Keratinocyte (primary cell): ENCODE measurements around the gene ST3GAL5. TPM values are rescaled to one million over a fixed set of nuclear protein-coding genes. Genes with fewer than 3 reads are reported as not detected.

Experiments
- DNase-seq: peaks from one replicate; pipeline ENCODE4 v3.0.0-alpha.2; 2011; ENCODE audit warnings: low read depth, missing footprints, low spot score
- FAIRE-seq: peaks from 2 replicates; lab custom pipeline; 2011; peaks lifted over from hg19 to GRCh38; lab: Jason Lieb, UNC
- H2AFZ ChIP-seq: 2 replicates; pipeline ENCODE4 v1.6.0; 2012; ENCODE audit warnings: low read length, control low read depth, inconsistent platforms; ENCODE audit not compliant: control insufficient read depth
- H3K27ac ChIP-seq: 2 replicates; pipeline ENCODE4 v1.5.1; 2011; ENCODE audit warnings: low read length; ENCODE audit not compliant: control insufficient read depth, insufficient read depth
- H3K27me3 ChIP-seq: 3 replicates; pipeline ENCODE4 v1.6.0; 2011; ENCODE audit warnings: low read length; ENCODE audit not compliant: control insufficient read depth, insufficient read depth; ENCODE audit errors: extremely low read depth
- H3K36me3 ChIP-seq, 2 experiments: 2 replicates in 1 of 2; 3 replicates in 1 of 2; pipeline ENCODE4 v1.5.1; 2011; ENCODE audit warnings: low read length in 2 of 2, mild to moderate bottlenecking in 1 of 2; ENCODE audit not compliant: control insufficient read depth in 2 of 2, insufficient read depth in 2 of 2; ENCODE audit errors: extremely low read depth in 1 of 2
- H3K4me1 ChIP-seq: 3 replicates; pipeline ENCODE4 v1.5.1; 2011; ENCODE audit warnings: low read length; ENCODE audit not compliant: control insufficient read depth, insufficient read depth; ENCODE audit errors: extremely low read depth
- H3K4me2 ChIP-seq: 3 replicates; pipeline ENCODE4 v1.6.0; 2011; ENCODE audit warnings: low read depth, low read length; ENCODE audit not compliant: control insufficient read depth, insufficient read depth; ENCODE audit errors: extremely low read depth
- H3K4me3 ChIP-seq, 3 experiments: fragments of 200-600 bp in 1 of 3; sonication (generic) in 1 of 3; 2 replicates in 2 of 3; 3 replicates in 1 of 3; pipeline ENCODE4 v1.5.1; 2011 to 2016; ENCODE audit warnings: low read length in 3 of 3, mild to moderate bottlenecking in 3 of 3, control low read depth in 2 of 3, inconsistent platforms in 1 of 3, low read depth in 1 of 3, mixed read lengths in 1 of 3, mixed run types in 1 of 3, moderate library complexity in 1 of 3; ENCODE audit not compliant: control insufficient read depth in 2 of 3, insufficient read depth in 2 of 3; ENCODE audit errors: extremely low read depth in 1 of 3
- H3K79me2 ChIP-seq: 2 replicates; pipeline ENCODE4 v1.6.0; 2012; ENCODE audit warnings: low read length; ENCODE audit not compliant: control insufficient read depth, insufficient read depth
- H3K9ac ChIP-seq: 3 replicates; pipeline ENCODE4 v1.6.0; 2011; ENCODE audit warnings: low read length; ENCODE audit not compliant: control insufficient read depth, insufficient read depth; ENCODE audit errors: extremely low read depth
- H3K9me1 ChIP-seq: 3 replicates; pipeline ENCODE4 v1.6.0; 2011; ENCODE audit warnings: low read length; ENCODE audit not compliant: control insufficient read depth, insufficient read depth; ENCODE audit errors: extremely low read depth
- H3K9me3 ChIP-seq: 2 replicates; pipeline ENCODE4 v1.5.1; 2012; ENCODE audit warnings: low read depth, low read length; ENCODE audit not compliant: control insufficient read depth
- H4K20me1 ChIP-seq: 3 replicates; pipeline ENCODE4 v1.6.0; 2011; ENCODE audit warnings: low read length; ENCODE audit not compliant: control insufficient read depth, insufficient read depth; ENCODE audit errors: extremely low read depth
- CTCF ChIP-seq, 3 experiments: IDR thresholded peaks in 1 of 3; conservative IDR thresholded peaks in 1 of 3; optimal IDR thresholded peaks in 1 of 3; 2 replicates in 2 of 3; 3 replicates in 1 of 3; pipeline versions ENCODE3 to v1.5.1; 2011; ENCODE audit warnings: low read length in 3 of 3, mild to moderate bottlenecking in 3 of 3, moderate library complexity in 2 of 3, control low read depth in 1 of 3, inconsistent platforms in 1 of 3; ENCODE audit not compliant: insufficient read depth in 2 of 3; ENCODE audit errors: extremely low read depth in 1 of 3
- EZH2 ChIP-seq: IDR thresholded peaks from one replicate; pipeline ENCODE4 v1.6.1; 2012; ENCODE audit warnings: inconsistent platforms, mild to moderate bottlenecking, low read length, moderate library complexity
- dilution Hi-C: fragments of 300-500 bp; cut with MboI; formaldehyde crosslinking; loops from one replicate; pipeline ENCODE4 v1.7.0; 2020; ENCODE audit warnings: low sequenced_read_pairs; ENCODE audit not compliant: extremely low pct_ligation_motif_present
- polyA plus RNA-seq, 5 experiments: library from polyadenylated mRNA; depleted of rRNA in 3 of 5; stranded (reverse) in 3 of 5; stranded (forward) in 1 of 5; unstranded in 1 of 5; fragments of >200 nt; gene quantifications; 1 replicate in 1 of 5; 2 replicates in 3 of 5; 3 replicates in 1 of 5; pipeline versions ENCODE4 v1.2.1 to v1.2.3, GENCODE V29; 2011 to 2012; ENCODE audit warnings: missing spikeins in 2 of 5, low read depth in 1 of 5, low replicate concordance in 1 of 5

Gene ST3GAL5
- polyA plus RNA-seq, 1 donor (not counting 4 experiments of a cell fraction or from before 2014, with no cell fraction given), result 43.5 TPM

GRCh38 chr2:85792783-85793441, 95.9 kb downstream of the ST3GAL5 start:
- FAIRE-seq, result peak; percentile 80
- Histone ChIP-seq H3K4me1 (peaks cover 9% of the 10 kb centered on the region), H3K27ac (no peak overlapping the region), H3K4me3 (no peak overlapping the region), H3K9me1 (no peaks in the 10 kb centered on the region), H3K36me3 (no peaks in the 10 kb centered on the region), H4K20me1 (no peaks in the 10 kb centered on the region), H3K9me3 (no peaks in the 10 kb centered on the region), H3K9ac (no peak overlapping the region), H2AFZ (no peak overlapping the region), H3K79me2 (no peaks in the 10 kb centered on the region), H3K4me2 (no peak overlapping the region), H3K27me3 (peaks cover 23% of the 10 kb centered on the region)
- no peak for DNase-seq
- no peak for TF ChIP-seq EZH2
- TF ChIP-seq CTCF (optimal IDR thresholded peaks at IDR 0.05 in 1 of 3, IDR thresholded peaks at IDR 0.05 in 1 of 3, conservative IDR thresholded peaks at IDR 0.05 in 1 of 3; ENCODE audit: extremely low read depth in 1 of 3, insufficient read depth in 2 of 3, low read length in 3 of 3), result no peak
- dilution Hi-C loops, result no loop called here

- Histone ChIP-seq H3K36me3 (no peaks in the 10 kb centered on the region), H3K79me2 (no peaks in the 10 kb centered on the region), H3K27me3 (peaks cover 29% of the 10 kb centered on the region), H3K4me3 (no peak overlapping the region), H3K27ac (no peak overlapping the region), H3K9me1 (no peaks in the 10 kb centered on the region), H4K20me1 (no peaks in the 10 kb centered on the region), H3K4me2 (no peak overlapping the region), H2AFZ (no peak overlapping the region), H3K4me1 (peaks cover 9% of the 10 kb centered on the region), H3K9me3 (no peaks in the 10 kb centered on the region), H3K9ac (no peak overlapping the region)
- FAIRE-seq (no peak), DNase-seq (no peak)
- TF ChIP-seq CTCF (optimal IDR thresholded peaks at IDR 0.05 in 1 of 3, IDR thresholded peaks at IDR 0.05 in 1 of 3, conservative IDR thresholded peaks at IDR 0.05 in 1 of 3; ENCODE audit: extremely low read depth in 1 of 3, insufficient read depth in 2 of 3, low read length in 3 of 3) (no peak), EZH2 (no peak)
- dilution Hi-C loops, result no loop called here
These were observed 96.9 kb downstream of the ST3GAL5 start for GRCh38 chr2:85791704-85792565.
